A204.1 (cell line): Measurements from ENCODE around the gene CCDC47.
"Not testable (repeated sequence)": the region's sequence is repeated elsewhere in the genome, so short reads cannot be mapped to it uniquely, and the experiment has no call there.

Experiments
- FAIRE-seq: peaks from 2 replicates; lab custom pipeline; 2012; peaks lifted over from hg19 to GRCh38; lab: Jason Lieb, UNC

Gene CCDC47

DNA sequence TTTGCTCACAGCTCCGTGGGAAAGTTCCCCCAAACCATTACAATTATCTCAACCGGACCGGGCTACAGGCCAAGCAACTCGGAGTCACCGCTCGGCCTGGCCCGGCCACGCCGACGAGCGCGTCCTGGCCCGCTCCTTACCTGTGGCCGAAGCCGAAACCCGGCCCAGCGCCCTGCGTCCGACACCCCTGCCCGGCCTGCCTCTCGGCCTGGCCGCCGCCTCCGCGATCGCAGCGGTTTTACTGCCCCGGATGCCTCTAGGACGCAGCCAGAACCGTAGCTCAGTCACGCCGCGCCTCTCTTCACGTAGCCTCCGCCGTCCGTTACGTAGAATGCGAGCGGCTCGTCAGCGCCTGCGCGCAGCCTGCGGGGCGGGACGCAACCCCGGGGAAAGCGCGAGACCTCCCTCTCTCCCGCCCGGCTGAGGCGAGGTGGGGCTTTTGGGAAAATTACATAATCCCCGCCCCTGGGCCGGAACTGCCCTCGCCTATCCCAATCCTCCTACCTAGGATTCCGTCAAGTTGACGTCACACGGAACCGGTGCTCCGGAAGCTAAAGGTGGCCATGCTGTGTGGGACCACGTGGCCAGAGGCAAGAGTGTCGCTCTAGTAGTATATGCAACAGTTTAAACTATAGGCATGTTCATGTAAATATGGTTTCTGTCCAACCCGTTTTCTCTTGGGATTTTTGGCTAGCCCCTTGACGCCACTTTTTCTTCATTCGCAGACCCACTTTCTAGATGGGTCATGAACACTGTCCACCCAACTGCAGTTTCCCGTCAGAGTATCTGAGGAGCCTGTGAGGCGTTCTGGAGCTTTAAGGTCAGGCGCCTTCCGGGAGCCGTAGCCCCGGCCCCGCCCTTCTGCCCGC is at the start of gene CCDC47:
Gene CCDC47, minus strand, starts transcription at position 326 of the 869 bp plus-strand sequence. CDS start 7,422 bp downstream, outside the sequence.
- peak; percentile 97 for FAIRE-seq

GRCh38 chr17:63822537-63822936 is 49.1 kb upstream of the CCDC47 start:
- FAIRE-seq: no peak

GRCh38 chr17:63821804-63822203 is 48.4 kb upstream of the CCDC47 start:
- FAIRE-seq: no peak

DNA sequence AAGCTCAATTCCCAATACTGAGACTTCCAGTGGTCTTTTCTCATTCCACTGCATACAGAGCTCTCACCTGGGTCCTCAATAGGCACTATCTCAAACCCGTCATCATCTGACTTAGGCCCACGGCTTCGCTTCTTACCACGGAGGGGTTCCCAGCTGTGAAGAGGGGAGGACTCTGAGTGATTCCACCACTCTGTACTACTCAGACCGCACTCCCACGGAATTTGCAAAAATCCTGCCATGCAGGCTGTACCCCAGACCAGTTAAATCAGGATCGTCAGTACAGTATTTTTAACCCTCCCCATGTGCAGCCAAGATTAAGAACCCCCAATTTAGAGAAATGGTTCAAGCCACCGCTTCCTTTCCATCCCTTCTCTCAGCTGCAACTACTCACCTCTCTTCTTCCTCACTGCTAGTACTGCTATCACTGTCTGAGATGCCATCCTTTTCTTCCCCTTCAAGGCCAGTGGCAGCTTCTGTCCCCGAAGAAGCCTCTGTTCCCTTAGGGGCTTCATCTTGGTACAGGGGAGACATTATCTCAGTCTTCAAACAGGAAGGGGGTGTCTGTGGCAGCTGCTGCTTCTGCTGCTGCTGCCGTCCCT is 47.7 kb upstream of the CCDC47 start:
- FAIRE-seq: no peak

DNA sequence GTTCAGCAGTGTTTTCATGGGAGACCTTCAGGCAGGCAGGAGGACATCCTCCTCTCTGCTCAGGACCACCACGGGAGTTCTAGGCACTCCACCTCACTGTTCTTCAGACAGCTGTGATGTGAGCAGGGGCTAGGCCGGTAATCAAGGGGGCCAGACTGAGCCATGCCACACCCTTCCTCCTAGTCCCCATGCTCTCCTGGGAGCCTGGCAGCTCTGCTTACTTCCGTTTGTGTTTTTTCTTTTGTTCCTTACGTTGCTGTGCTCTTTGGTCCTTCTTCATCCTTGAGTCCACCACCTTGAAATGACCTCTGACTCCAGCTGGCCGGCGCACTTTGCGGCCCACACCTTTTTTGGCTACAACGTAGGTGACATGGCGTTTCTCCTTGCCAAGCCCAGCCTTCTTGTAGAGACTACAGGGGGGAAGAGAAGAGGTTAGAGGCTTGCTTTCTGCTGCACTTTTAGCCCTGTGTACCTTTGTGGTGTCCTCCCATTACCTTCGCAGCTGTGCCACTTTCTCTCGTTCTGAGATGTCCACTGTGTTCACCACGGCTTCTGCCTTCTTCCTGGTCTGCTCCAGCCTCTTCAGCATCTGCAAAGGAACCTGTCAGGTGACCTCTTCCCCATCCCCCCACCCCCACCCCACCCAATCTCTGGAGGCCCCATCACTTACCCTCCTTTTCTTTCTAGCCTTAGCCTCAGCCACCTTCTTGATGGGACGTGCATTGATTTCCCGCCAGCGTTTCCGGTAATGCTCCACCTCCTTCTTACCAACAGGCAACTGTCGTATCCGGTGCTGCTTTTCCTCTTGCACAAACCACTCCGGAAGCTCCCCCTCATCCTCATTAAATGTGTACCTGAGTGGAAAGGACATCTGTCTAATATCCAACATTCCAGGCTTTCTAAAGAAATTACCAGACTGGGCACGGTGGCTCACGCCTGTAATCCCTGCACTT is 46.5 kb upstream of the CCDC47 start:
- FAIRE-seq: no peak

DNA sequence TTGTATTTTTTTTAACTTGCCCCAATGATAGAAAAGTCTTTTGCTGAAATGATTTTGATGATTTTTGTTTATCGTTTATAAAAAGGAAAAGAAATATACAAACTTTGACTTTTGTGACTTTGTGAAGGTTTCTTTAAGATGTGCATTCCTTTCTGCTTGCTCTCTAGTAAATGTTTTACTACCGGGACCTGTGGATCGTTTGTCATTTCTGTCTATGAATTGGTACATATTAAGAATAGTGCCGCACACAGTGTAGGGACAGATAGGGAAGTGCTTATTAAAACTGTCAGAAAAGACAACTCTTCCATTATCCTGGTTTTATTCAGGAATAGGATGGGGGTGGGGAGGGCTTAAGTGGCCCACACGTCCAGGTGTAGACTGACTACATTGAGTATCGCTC is 45.7 kb upstream of the CCDC47 start:
- no peak for FAIRE-seq

GRCh38 chr17:63817736-63818385 is 44.5 kb upstream of the CCDC47 start:
- FAIRE-seq: no peak

- FAIRE-seq: no peak
These were observed 43.3 kb upstream of the CCDC47 start for GRCh38 chr17:63816669-63817068.

DNA sequence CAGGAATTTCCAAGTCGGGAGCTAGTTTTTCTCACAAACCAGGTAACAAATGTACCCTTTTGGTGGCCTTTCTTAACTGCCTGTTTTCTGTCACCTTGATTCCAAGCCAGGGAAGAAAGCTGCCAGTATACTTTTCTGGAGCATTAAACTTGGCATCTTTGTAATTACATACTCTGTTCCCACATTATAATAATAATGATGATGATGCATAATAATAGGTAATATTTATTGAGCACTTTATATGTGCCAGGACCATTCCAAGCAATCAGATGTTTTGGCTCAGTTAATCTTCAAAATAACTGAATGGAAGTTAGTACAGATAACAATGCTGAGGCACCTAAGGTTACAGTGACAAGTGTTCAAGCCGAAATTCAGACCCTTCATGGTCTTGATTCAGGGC is 42.7 kb upstream of the CCDC47 start:
- no peak for FAIRE-seq

DNA sequence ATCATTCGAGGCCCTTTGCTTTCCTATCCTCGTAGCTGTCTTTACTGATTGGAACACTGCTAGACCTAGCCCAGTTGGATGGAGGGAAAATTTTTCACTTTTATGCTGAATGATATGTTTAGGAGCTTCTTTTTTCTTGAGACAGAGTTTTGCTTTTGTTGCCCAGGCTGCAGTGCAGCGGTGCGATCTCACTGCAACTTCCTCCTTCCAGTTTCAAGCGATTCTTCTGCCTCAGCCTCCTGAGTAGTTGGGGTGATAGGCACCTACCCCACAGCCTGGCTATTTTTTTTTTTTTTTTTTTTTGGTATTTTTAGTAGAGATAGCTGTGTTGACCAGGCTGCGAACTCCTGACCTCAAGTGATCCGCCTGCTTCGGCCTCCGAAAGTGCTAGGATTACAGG is 36.6 kb upstream of the CCDC47 start:
- no peak for FAIRE-seq

DNA sequence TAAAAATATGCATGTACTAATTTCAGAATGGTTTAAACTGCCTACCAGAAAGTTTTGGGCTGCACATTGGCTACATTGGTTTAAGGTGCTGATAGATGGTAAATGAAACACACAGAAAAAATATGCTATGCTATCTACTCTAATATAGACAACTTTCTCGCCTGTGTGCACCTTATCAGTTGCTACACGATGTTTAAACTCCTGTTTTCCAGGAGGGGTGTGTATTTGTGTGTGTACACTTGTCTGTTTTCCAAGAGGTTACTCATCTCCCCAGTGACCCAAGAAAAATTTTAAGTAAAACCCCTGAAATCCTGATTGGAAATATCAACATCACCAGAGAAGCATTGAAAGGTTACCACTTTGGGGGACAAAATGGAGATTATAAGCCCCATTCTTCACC is 32.2 kb upstream of the CCDC47 start:
- FAIRE-seq: no peak

GRCh38 chr17:63804328-63804727 is 30.9 kb upstream of the CCDC47 start:
- FAIRE-seq: no peak

- FAIRE-seq: no peak
These were observed 27.4 kb upstream of the CCDC47 start for GRCh38 chr17:63800783-63801182.

GRCh38 chr17:63798572-63799106 is 25.2 kb upstream of the CCDC47 start:
- FAIRE-seq: no peak

- FAIRE-seq: not testable (repeated sequence)
These were observed 23.0 kb upstream of the CCDC47 start for GRCh38 chr17:63796375-63796774.

DNA sequence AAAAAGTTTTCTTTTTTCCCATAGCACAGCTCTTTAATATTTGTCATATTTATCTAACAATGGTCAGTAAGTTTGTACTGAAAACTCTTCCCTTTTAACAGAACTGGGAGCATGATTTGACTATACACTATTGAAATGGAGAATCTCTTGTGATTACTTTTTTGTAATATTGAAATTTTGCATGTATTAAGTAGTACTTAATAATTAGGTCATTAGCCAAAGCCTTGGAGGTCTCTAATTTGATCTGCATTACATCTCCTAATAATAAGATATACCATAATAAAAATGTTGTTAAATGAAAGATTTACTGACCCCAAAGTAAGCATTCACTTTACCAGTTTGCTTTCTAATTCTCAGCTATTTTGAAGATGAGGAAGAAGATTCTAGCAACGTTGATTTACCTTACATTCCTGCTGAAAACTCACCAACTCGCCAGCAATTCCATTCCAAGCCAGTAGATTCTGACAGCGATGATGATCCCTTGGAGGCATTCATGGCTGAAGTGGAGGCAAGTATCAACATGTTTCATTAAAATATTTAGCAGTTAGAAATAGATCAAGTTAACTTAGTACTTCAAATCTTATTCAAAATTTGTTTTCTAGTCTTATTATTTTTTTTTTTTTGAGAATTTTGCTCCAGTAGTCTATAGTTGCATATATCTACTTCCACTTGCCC is 18.8 kb upstream of the CCDC47 start:
- FAIRE-seq: no peak

- no peak for FAIRE-seq
These were observed 16.7 kb upstream of the CCDC47 start for GRCh38 chr17:63790057-63790456.

DNA sequence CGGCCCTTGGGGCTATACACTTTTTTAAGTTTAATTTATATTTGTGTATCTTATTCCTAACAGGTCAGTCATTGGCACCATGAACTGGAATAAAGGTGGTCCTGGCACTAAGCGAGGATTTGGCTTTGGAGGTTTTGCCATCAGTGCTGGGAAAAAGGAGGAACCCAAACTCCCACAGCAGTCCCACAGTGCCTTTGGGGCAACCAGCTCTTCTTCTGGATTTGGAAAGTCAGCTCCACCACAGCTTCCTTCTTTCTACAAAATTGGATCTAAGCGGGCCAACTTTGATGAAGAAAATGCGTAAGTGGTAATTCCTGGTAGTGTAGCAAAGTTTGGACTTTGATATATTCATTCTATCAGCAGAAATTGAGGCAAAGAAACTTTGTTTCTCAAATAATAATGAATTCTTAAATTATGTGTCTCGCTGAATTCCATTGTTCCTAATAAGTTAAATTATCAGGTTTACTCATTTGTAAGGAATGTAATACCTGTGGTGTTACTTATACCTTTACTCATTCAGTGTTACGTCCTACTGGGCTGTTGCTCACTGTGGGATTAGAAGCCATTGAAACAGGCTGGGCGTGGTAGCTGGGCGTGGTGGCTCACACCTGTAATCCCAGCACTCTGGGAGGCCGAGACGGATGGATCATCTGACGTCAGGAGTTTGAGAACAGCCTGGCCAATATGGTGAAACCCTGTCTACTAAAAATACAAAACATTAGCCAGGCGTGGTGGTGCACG is 13.7 kb upstream of the CCDC47 start:
- FAIRE-seq: no peak

DNA sequence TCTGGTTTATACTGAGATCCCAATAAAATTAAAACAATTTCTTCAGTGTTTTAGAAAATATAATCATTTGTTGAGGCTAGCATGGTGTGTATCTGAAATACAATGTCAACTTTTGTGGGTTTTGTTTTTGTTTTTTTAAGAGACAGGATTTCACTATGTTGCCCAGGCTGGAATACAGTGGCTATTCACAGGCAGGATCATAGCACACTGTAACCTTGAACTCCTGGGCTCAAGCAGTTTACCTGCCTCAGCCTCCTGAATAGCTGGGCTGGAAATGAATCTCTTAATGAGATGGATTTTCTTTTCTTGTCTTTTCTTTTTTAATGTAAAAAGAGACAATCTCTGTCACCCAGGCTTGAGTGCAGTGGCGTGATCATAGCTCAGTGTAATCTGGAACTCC is 12.7 kb upstream of the CCDC47 start:
- FAIRE-seq: no peak

DNA sequence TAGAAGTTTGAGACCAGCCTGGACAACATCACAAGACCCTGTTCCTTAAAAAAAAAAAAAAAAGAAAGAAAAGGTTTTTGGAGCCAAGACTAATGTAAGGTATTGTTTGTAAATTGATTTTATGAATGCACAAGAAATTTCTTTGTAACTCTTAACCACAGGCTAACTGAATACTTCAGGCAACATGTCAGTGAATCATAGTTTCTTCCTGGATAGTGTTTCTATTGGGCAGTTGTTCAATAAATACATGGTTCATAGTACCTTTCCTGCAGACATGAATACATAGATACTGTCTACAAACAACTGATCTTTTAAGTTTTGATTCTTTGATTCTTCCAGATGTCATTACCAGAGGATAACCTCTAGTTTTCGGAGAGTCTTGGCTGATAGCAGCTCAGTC is 12.2 kb upstream of the CCDC47 start:
- FAIRE-seq: no peak

DNA sequence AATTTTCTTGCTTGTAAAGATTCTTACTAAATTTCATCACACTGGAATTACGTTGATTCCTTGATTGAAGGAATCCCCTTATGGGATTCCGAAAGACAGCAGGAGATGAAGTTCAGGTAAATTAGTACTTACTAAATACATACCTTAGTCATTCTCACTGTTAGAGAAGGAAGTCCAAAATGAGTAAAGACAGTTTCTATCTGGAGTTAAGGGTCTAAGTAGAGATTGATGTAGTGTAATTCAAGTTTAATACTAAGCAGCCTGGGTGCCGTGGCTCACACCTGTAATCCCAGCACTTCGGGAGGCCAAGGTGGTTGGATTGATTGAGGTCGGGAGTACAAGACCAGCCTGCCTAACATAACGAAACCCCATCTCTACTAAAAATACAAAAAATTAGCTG is 10.1 kb upstream of the CCDC47 start:
- no peak for FAIRE-seq
